K562 (cell line): ENCODE data around the gene KCNJ14. TPM values are rescaled to one million over a fixed set of nuclear protein-coding genes. Genes with fewer than 3 reads are reported as not detected.

Source experiments
- BHLHE40 ChIP-seq: IDR thresholded peaks from 2 replicates; pipeline ENCODE4 v1.6.1; 2011; ENCODE audit warnings: low read length, improper control_type of control experiment
- CBFB ChIP-seq: sonication (generic); formaldehyde crosslinking; IDR thresholded peaks from 2 replicates; pipeline ENCODE4 v1.4.0; 2020; ENCODE audit warnings: mild to moderate bottlenecking, missing genetic modification reagents
- CBX3 ChIP-seq, 2 experiments: IDR thresholded peaks; 1 replicate in 1 of 2; 2 replicates in 1 of 2; pipeline ENCODE4 v1.6.1; 2012; ENCODE audit warnings: inconsistent platforms in 2 of 2, low read length in 2 of 2, borderline replicate concordance in 1 of 2, control low read depth in 1 of 2
- CEBPB ChIP-seq: fragments of 450-650 bp; IDR thresholded peaks from 2 replicates; pipeline ENCODE4 v1.6.1; 2016; ENCODE audit warnings: missing genetic modification characterization, missing compliant biosample characterization
- KAT8 ChIP-seq: fragments of 450-650 bp; IDR thresholded peaks from 2 replicates; pipeline ENCODE4 v1.6.1; 2016; ENCODE audit warnings: low read depth, mild to moderate bottlenecking
- MEIS2 ChIP-seq: fragments of 450-650 bp; IDR thresholded peaks from 2 replicates; pipeline ENCODE4 v1.6.1; 2014; ENCODE audit warnings: mild to moderate bottlenecking; ENCODE audit not compliant: partially characterized antibody
- RBFOX2 ChIP-seq: fragments of 200-400 bp; formaldehyde crosslinking; IDR thresholded peaks from 2 replicates; pipeline ENCODE4 v1.6.1; 2017; ENCODE audit warnings: low read depth, mild to moderate bottlenecking, low read length, moderate library complexity
- SMARCA5 ChIP-seq: fragments of 450-650 bp; IDR thresholded peaks from 2 replicates; pipeline ENCODE4 v1.6.1; 2016
- VEZF1 ChIP-seq: fragments of 200-800 bp; sonication (Bioruptor generic); IDR thresholded peaks from 2 replicates; pipeline ENCODE4 v1.6.1; 2017; ENCODE audit warnings: missing genetic modification characterization, missing compliant biosample characterization
- ZBTB49 ChIP-seq: sonication (generic); formaldehyde crosslinking; IDR thresholded peaks from 2 replicates; pipeline ENCODE4 v1.8.0; 2022; ENCODE audit warnings: missing genetic modification reagents, mild to moderate bottlenecking, borderline replicate concordance
- polyA plus RNA-seq, 8 experiments: library from polyadenylated mRNA; depleted of rRNA in 4 of 8; stranded (reverse) in 5 of 8; unstranded in 3 of 8; fragments of >200 nt; fragmentation: Nextera tagmentation in 2 of 8; fragmentation: Illumina TruSeq in 1 of 8; extraction: Ambion mirVana in 2 of 8; extraction: Trizol in 1 of 8; gene quantifications; 2 replicates each; pipeline versions ENCODE4 v1.2.1 to v1.2.3, GENCODE V29; 2011 to 2014; ENCODE audit warnings: inconsistent platforms in 1 of 8, missing spikeins in 1 of 8
- total RNA-seq, 7 experiments: library from RNA; depleted of rRNA in 6 of 7; stranded (reverse); fragments of >200 nt in 6 of 7; fragmentation: Illumina TruSeq in 2 of 7; extraction: Trizol in 2 of 7; gene quantifications; 2 replicates each; pipeline versions ENCODE4 v1.2.1 to v1.2.3, GENCODE V29; 2011 to 2021; ENCODE audit warnings: low replicate concordance in 1 of 7

Gene KCNJ14
- total and polyA plus RNA-seq, 9 of the 15 experiments (the other 6 are each of a cell fraction or from before 2014, with no cell fraction given) = 0.15 to 1.6 (median 0.49) TPM

- TF ChIP-seq ZBTB49 (no peak), CEBPB (no peak), KAT8 (no peak), CBFB (CRISPR knock-in tag) (no peak), SMARCA5 (no peak), VEZF1 (CRISPR knock-in tag) (0 out of 2 replicates have a peak, but pooled peaks have one; percentile 18), CBX3 (IDR thresholded peaks at IDR 0.05; ENCODE audit: borderline replicate concordance in 1 of 2, low read length in 2 of 2) (no peak), BHLHE40 (no peak), MEIS2 (no peak), RBFOX2 (peak; percentile 33)
Observed at GRCh38 chr19:48478339-48479256, 23.2 kb downstream of the KCNJ14 start (continued).
